ENCODE data around the gene ORC2.

Gene ORC2

GRCh38 chr2:200860092-200860795 lies 103.2 kb downstream of the ORC2 start:
- DNase-seq: peak in 1 of 2 donors; percentile 58
